ENCODE data around the gene RHOF. TPM values are rescaled to one million over a fixed set of nuclear protein-coding genes. Genes with fewer than 3 reads are reported as not detected.
A peak's percentile ranks its signal among the peaks of the same experiment; 100 is the strongest.

RHOF gene
- total RNA-seq, 2 experiments from 2014 or later: 108 to 116 TPM

DNA sequence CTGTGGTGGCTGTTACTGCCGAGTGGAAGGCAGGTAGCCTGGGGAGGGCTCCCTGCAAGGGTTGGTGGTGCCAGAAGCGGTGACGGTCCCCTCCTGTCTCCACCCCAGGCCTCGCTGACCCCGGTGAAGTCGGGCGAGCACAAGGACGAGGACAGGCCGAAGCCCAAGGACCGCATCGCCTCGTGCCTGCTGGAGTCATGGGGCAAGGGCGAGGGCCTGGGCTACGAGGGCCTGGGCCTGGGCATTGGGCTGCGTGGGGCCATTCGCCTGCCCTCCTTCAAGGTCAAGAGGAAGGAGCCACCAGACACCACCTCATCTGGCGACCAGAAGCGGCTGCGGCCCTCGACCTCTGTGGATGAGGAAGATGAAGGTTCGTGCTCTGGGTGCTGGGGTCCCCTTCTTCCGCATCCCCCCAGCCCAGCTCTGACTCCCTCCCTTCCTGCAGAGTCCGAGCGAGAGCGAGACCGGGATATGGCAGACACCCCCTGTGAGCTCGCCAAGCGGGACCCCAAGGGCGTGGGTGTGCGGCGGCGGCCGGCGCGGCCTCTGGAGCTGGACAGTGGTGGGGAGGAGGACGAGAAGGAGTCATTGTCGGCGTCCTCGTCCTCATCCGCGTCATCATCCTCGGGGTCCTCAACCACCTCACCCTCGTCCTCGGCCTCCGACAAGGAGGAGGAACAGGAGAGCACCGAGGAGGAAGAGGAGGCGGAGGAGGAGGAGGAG lies 23.6 kb upstream of the RHOF start:
- CTCF ChIA-PET: interaction anchor here (3.3 kb wide), 1 partner anchor 22 kb away, joined by 27 read pairs; no protein-coding TSS in a partner anchor
- POLR2A ChIA-PET: no interaction called here
- ATAC-seq: no peak
- DNase-seq: no peak
- no peak for TF ChIP-seq CTCF (IDR thresholded peaks at IDR 0.05)
- Mint-ChIP-seq H3K27me3 (no peaks in the 10 kb centered on the region), H3K9me3 (no peaks in the 10 kb centered on the region), H3K36me3 (ENCODE audit: low read depth) (peaks cover 36% of the 10 kb centered on the region), H3K4me3 (no peak overlapping the region), H3K4me1 (ENCODE audit: low read depth) (peaks cover 19% of the 10 kb centered on the region), H3K27ac (no peak overlapping the region)
- intact Hi-C loops (cut with micrococcal nuclease): no loop called here

GRCh38 chr12:121815263-121815662 lies 21.8 kb upstream of the RHOF start:
- TF ChIP-seq CTCF (IDR thresholded peaks at IDR 0.05): no peak
- ChIA-PET POLR2A (interaction anchor here (0.8 to 1.6 kb wide), 5 partner anchors 9 to 22 kb away, joined by 4 to 5 read pairs (median 4); no protein-coding TSS in a partner anchor), CTCF (interaction anchor here (0.6 to 3.3 kb wide), 5 partner anchors 8 to 122 kb away, joined by 3 to 27 read pairs (median 4); no protein-coding TSS in a partner anchor)
- Mint-ChIP-seq H3K27ac (no peak overlapping the region), H3K9me3 (no peaks in the 10 kb centered on the region), H3K4me1 (ENCODE audit: low read depth) (peaks cover 25% of the 10 kb centered on the region), H3K36me3 (ENCODE audit: low read depth) (peaks cover 45% of the 10 kb centered on the region), H3K4me3 (no peak overlapping the region), H3K27me3 (no peaks in the 10 kb centered on the region)
- intact Hi-C loops (cut with micrococcal nuclease): no loop called here
- DNase-seq (no peak), ATAC-seq (no peak)

- Mint-ChIP-seq H3K27me3 (no peaks in the 10 kb centered on the region), H3K9me3 (no peaks in the 10 kb centered on the region), H3K36me3 (ENCODE audit: low read depth) (peaks cover 48% of the 10 kb centered on the region), H3K4me3 (no peak overlapping the region), H3K27ac (no peak overlapping the region), H3K4me1 (ENCODE audit: low read depth) (peaks cover 25% of the 10 kb centered on the region)
- no peak for DNase-seq
- ChIA-PET CTCF (interaction anchor here (0.6 to 3.3 kb wide), 3 partner anchors 8 to 24 kb away, joined by 3 to 27 read pairs (median 5); no protein-coding TSS in a partner anchor), POLR2A (interaction anchor here (0.8 to 1.6 kb wide), 5 partner anchors 8 to 22 kb away, joined by 4 to 5 read pairs (median 4); no protein-coding TSS in a partner anchor)
- intact Hi-C loops (cut with micrococcal nuclease): no loop called here
- TF ChIP-seq CTCF (IDR thresholded peaks at IDR 0.05): no peak
- no peak for ATAC-seq
Measured at GRCh38 chr12:121814429-121815119, 21.1 kb upstream of the RHOF start.

GRCh38 chr12:121813951-121814350 lies 20.5 kb upstream of the RHOF start:
- Mint-ChIP-seq H3K4me1 (ENCODE audit: low read depth) (peaks cover 25% of the 10 kb centered on the region), H3K36me3 (ENCODE audit: low read depth) (peaks cover 51% of the 10 kb centered on the region), H3K27me3 (no peaks in the 10 kb centered on the region), H3K4me3 (peak overlapping the region; percentile 74), H3K9me3 (no peaks in the 10 kb centered on the region), H3K27ac (no peak overlapping the region)
- intact Hi-C loops (cut with micrococcal nuclease): no loop called here
- CTCF ChIA-PET: interaction anchor here (3.3 to 13.5 kb wide), 2 partner anchors 17 to 19 kb away, joined by 27 to 698 read pairs; partner anchors contain the start of genes RHOF and SETD1B
- POLR2A ChIA-PET: interaction anchor here (25.9 kb wide), 1 partner anchor 27 kb away, joined by 683 read pairs; the partner anchor contains the start of gene RHOF
- DNase-seq (no peak), ATAC-seq (no peak)
- TF ChIP-seq CTCF (IDR thresholded peaks at IDR 0.05): no peak
